Pancreas (tissue), 10 donors: ENCODE measurements around the gene UCK2. TPM values are rescaled to one million over a fixed set of nuclear protein-coding genes. Genes with fewer than 3 reads are reported as not detected.

Source experiments
- ATAC-seq, 4 donors: fragments of 200-7000 bp; cut with Tn5 transposase; one replicate each; pipeline versions ENCODE4 v1.8.0 to v1.9.1; 2020; ENCODE audit warnings: mild to moderate bottlenecking in 4 of 4, moderate library complexity in 4 of 4
- DNase-seq, 6 donors: peaks; one replicate each; pipeline ENCODE4 v3.0.0-alpha.2; 2020
- FAIRE-seq: peaks from 2 replicates; lab custom pipeline; 2012; peaks lifted over from hg19 to GRCh38; lab: Jason Lieb, UNC
- H3K27ac ChIP-seq, 4 donors: fragments of 200-600 bp; sonication (generic); 1 replicate in 3 of 4; 2 replicates in 1 of 4; pipeline versions ENCODE4 v1.5.0 to v1.8.0; 2020
- H3K27me3 ChIP-seq, 4 donors: fragments of 200-600 bp; one replicate each; pipeline ENCODE4 v1.8.0; 2021
- H3K36me3 ChIP-seq, 3 donors: fragments of 200-600 bp; sonication (generic) in 1 of 3; one replicate each; pipeline versions ENCODE4 v1.5.0 to v1.8.0; 2020 to 2021
- H3K4me1 ChIP-seq, 3 donors: fragments of 200-600 bp; one replicate each; pipeline ENCODE4 v1.8.0; 2021
- H3K4me3 ChIP-seq, 4 donors: fragments of 200-600 bp; sonication (generic) in 2 of 4; one replicate each; pipeline versions ENCODE4 v1.5.0 to v1.8.0; 2020 to 2021
- H3K9me3 ChIP-seq, 4 donors: fragments of 200-600 bp; one replicate each; pipeline ENCODE4 v1.8.0; 2021
- WGBS, 2 donors: extraction: QIAGEN DNeasy Blood & Tissue Kit; methylation state at CpG; one replicate each; pipeline ENCODE4 v1.1.7; 2013; 5-methylcytosine and 5-hydroxymethylcytosine counted together
- intact Hi-C, 3 donors: fragments of 100-400 bp; cut with DNase I; formaldehyde crosslinking; loops; one replicate each; pipeline versions ENCODE4 v1.11.1 to v1.14.2; 2022
- polyA plus RNA-seq, 2 donors: library from polyadenylated mRNA; stranded (reverse); fragments of 200-250 nt; gene quantifications; one replicate each; pipeline ENCODE4 v1.2.3, GENCODE V29; 2013
- total RNA-seq, 6 donors: library from RNA; stranded (reverse); fragmentation: NEBNext Ultra II Directional in 4 of 6; extraction: Animal tissue kit (Norgen Biotek cat#: 25700) in 4 of 6; gene quantifications; one replicate each; pipeline versions ENCODE4 v1.2.1 to v1.2.4, GENCODE V29; 2021 to 2023
- TF ChIP-seq, protein P1 (sequence below), 4 donors: fragments of 200-600 bp; sonication (generic) in 3 of 4; IDR thresholded peaks; one replicate each; pipeline versions ENCODE4 v1.5.0 to v1.8.0; 2021; ENCODE audit warnings: antibody characterized with exemption in 4 of 4
- donor health status: healthy with polysubstance abuse.
- donor health status: DM: no; HTN: no; CAD: no; lungs with moderate emphysema.
- donor health status: DM: no; HTN: no; CAD: no.
- donor health status: control.
- donor health status: control.
- donor health status: Bipolar disorder and iron deficiency.
- donor health status: DM: yes; HTN: yes; CAD: no.
- donor health status: DM: no; HTN: no; CAD: no.
- donor health status: DM: no; HTN: no; CAD: no.
- donor health status: DM: yes; HTN: yes; CAD: no.

The UCK2 gene
- total and polyA plus RNA-seq, 8 donors: 10.6 to 25.5 (median 15.5) TPM

DNA sequence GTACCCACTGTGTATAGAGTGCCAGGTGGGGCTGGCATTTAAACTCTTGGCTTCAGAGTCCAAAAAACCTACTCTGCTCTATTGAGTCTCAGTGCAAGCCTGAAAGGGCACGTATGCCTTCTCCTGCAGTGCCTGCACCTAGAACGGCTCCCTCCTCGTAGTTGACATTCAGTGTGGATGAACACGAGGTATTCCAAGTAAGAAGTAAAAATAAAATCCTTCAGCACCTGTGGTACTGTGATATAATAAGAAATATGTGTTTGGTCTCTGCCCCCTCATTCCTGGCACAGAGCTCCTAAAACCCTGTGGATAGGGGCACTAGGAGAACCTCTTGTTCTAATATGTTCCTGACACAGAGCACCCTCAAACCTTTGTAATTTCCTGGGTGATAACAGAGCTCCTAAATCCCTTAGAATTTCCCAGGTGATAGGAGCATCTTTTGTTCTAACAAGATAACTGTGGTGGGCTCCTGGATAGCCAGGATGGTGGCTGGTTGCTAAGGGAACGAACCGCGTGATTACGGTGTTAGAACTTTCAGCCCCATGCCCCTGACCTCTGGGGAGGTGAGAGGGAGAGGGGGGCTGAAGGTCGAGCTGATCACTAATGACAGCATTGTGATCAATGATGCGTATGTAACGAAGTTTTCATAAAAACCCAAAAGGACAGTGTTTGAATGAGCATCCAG lies 16.8 kb downstream of the UCK2 start:
- intact Hi-C loops: no loop called here
- 64 to 68% methylated on average over 11 of the region's 11 CpGs for WGBS, 2 donors
- no peak for DNase-seq
- Histone ChIP-seq H3K27ac (no peak overlapping the region), H3K4me3 (no peak overlapping the region), H3K36me3 (no peaks in the 10 kb centered on the region), H3K27me3 (no peaks in the 10 kb centered on the region), H3K9me3 (no peaks in the 10 kb centered on the region), H3K4me1 (peaks cover 0 to 20% (median 9%) of the 10 kb centered on the region in 3 donors)
- TF ChIP-seq, protein P1, sequence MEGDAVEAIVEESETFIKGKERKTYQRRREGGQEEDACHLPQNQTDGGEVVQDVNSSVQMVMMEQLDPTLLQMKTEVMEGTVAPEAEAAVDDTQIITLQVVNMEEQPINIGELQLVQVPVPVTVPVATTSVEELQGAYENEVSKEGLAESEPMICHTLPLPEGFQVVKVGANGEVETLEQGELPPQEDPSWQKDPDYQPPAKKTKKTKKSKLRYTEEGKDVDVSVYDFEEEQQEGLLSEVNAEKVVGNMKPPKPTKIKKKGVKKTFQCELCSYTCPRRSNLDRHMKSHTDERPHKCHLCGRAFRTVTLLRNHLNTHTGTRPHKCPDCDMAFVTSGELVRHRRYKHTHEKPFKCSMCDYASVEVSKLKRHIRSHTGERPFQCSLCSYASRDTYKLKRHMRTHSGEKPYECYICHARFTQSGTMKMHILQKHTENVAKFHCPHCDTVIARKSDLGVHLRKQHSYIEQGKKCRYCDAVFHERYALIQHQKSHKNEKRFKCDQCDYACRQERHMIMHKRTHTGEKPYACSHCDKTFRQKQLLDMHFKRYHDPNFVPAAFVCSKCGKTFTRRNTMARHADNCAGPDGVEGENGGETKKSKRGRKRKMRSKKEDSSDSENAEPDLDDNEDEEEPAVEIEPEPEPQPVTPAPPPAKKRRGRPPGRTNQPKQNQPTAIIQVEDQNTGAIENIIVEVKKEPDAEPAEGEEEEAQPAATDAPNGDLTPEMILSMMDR (IDR thresholded peaks at IDR 0.05): no peak
- no peak for FAIRE-seq
- ATAC-seq: no peak

GRCh38 chr1:165844933-165845332 lies 17.5 kb downstream of the UCK2 start:
- no peaks in the 10 kb centered on the region for H3K9me3 ChIP-seq
- TF ChIP-seq, protein P1 (IDR thresholded peaks at IDR 0.05): no peak
- WGBS, 2 donors: 66 to 73% methylated on average over 6 of the region's 6 CpGs
- DNase-seq (no peak), ATAC-seq (no peak), FAIRE-seq (no peak)
- H3K27ac ChIP-seq: no peak overlapping the region
- H3K27me3 ChIP-seq: no peaks in the 10 kb centered on the region
- H3K4me3 ChIP-seq: no peak overlapping the region
- H3K36me3 ChIP-seq: no peaks in the 10 kb centered on the region
- H3K4me1 ChIP-seq: peaks cover 0 to 20% (median 9%) of the 10 kb centered on the region in 3 donors
- intact Hi-C loops: no loop called here

DNA sequence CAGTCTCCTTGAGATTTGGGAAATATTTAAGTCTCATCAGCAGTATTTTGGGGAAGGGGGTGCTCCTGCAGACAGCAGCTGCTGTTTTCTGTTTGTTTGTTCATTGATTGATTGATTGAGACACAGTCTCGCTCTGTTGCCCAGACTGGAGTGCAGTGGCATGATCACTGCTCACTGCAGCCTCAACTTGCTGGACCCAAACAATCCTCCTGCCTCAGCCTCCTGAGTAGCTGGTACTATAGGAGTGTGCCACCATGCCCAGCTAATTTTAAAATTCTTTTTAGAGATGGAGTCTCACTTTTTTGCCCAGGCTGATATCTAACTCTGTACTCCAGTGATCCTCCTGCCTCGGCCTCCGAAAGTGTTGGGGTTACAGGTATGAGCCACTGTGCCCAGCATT lies 18.2 kb downstream of the UCK2 start:
- H3K4me3 ChIP-seq: no peak overlapping the region
- intact Hi-C loops: no loop called here
- no peaks in the 10 kb centered on the region for H3K27me3 ChIP-seq
- no peaks in the 10 kb centered on the region for H3K9me3 ChIP-seq
- 86 to 90% methylated on average over 3 of the region's 3 CpGs for WGBS, 2 donors
- FAIRE-seq (no peak), ATAC-seq (no peak), DNase-seq (no peak)
- H3K27ac ChIP-seq: no peak overlapping the region
- H3K36me3 ChIP-seq: no peaks in the 10 kb centered on the region
- TF ChIP-seq, protein P1 (IDR thresholded peaks at IDR 0.05): no peak
- H3K4me1 ChIP-seq: peaks cover 0 to 16% (median 9%) of the 10 kb centered on the region in 3 donors

DNA sequence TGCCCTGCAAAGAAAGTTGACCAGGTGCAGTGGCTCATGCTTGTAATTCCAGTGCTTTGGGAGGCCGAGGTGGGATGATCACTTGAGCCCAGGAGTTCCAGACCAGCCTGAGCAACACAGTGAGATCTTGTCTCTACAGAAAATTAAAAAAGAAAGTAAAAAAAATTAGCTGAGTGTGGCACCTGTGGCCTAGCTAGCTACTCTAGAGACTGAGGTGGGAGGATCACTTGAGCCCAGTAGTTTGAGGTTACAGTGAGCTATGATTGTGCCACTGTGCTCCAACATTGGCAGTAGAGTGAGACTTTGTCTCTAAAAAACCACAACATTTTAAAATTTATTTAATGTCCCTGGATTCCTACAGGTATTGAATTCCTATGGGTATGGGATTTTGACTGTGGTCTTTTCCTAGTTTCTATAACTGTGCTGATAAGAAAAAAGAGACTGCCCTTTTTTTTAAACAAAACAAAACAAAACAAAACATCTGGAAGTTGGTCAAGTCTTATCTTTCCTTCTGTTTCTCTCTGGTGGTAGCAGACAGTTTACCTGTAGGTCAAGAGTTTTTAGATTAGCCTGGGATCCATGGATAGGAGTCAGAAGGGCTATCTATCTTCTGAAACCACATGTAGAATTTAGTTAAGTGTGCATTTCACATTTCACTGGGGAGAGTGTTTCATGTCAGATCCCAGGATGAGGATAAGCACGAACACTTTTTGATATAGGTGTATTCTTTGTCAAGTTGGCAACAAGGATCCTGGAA lies 18.8 kb downstream of the UCK2 start:
- Histone ChIP-seq H3K27ac (no peak overlapping the region), H3K9me3 (no peaks in the 10 kb centered on the region), H3K27me3 (no peaks in the 10 kb centered on the region), H3K4me1 (peaks cover 0 to 16% (median 9%) of the 10 kb centered on the region in 3 donors), H3K4me3 (no peak overlapping the region), H3K36me3 (no peaks in the 10 kb centered on the region)
- 65 to 75% methylated on average over 2 of the region's 2 CpGs for WGBS, 2 donors
- no peak for ATAC-seq
- no peak for DNase-seq
- intact Hi-C loops: no loop called here
- TF ChIP-seq, protein P1 (IDR thresholded peaks at IDR 0.05): no peak
- no peak for FAIRE-seq

DNA sequence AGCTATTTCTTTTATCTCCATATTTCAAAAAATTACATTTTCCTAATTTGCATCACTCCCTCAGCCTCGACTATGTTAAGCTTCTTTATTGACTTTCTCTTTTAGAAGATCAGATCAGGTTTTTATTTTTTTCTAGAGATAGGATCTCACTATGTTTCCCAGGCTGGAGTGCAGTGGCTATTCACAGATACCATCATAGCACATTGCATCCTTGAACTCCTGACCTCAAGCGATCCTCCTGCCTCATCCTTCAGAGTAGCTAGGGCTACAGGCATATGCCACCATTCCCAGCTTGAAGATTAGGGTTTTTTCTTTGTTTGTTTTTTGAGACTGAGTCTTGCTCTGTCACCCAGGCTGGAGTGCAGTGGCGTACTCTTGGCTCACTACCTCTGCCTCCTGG lies 20.1 kb downstream of the UCK2 start:
- FAIRE-seq: no peak
- 69 to 79% methylated on average over 3 of the region's 3 CpGs for WGBS, 2 donors
- no peaks in the 10 kb centered on the region for H3K36me3 ChIP-seq
- DNase-seq: no peak
- H3K4me1 ChIP-seq: peaks cover 0 to 10% (median 6%) of the 10 kb centered on the region in 3 donors
- no peak for ATAC-seq
- no peak overlapping the region for H3K4me3 ChIP-seq
- H3K27ac ChIP-seq: no peak overlapping the region
- H3K9me3 ChIP-seq: no peaks in the 10 kb centered on the region
- no peaks in the 10 kb centered on the region for H3K27me3 ChIP-seq
- TF ChIP-seq, protein P1 (IDR thresholded peaks at IDR 0.05): no peak
- intact Hi-C loops: no loop called here
